Amniotic stem cell (primary cell): ENCODE data around the gene DPM3.
"Not testable (repeated sequence)": the region's sequence is repeated elsewhere in the genome, so short reads cannot be mapped to it uniquely, and the experiment has no call there.

Experiments used
- DNase-seq: peaks from one replicate; lab custom pipeline; 2025; lab: John Stamatoyannopoulos, UW

DPM3 gene

DNA sequence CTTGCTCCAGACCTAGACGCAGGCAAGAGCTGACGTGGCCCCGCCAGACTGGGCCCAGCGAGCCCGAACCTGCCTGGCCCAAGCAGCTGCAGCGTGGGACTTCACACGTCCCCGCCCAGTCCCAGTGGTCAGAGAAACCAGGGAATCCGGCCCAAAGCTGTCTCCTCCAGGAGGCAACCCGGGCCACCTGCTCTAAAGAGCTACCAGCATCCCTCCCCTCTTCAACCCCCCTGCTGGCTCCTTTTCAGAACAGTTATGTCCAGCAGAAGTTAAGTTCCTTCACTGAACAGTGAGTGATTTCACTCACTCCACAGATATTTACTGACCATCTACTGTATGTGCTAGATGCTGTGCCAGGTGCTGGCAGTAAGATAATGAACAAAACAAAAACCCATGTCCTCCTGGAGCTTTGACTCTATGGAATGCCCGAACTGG lies 14.8 kb downstream of the DPM3 start:
- DNase-seq: no peak

DNA sequence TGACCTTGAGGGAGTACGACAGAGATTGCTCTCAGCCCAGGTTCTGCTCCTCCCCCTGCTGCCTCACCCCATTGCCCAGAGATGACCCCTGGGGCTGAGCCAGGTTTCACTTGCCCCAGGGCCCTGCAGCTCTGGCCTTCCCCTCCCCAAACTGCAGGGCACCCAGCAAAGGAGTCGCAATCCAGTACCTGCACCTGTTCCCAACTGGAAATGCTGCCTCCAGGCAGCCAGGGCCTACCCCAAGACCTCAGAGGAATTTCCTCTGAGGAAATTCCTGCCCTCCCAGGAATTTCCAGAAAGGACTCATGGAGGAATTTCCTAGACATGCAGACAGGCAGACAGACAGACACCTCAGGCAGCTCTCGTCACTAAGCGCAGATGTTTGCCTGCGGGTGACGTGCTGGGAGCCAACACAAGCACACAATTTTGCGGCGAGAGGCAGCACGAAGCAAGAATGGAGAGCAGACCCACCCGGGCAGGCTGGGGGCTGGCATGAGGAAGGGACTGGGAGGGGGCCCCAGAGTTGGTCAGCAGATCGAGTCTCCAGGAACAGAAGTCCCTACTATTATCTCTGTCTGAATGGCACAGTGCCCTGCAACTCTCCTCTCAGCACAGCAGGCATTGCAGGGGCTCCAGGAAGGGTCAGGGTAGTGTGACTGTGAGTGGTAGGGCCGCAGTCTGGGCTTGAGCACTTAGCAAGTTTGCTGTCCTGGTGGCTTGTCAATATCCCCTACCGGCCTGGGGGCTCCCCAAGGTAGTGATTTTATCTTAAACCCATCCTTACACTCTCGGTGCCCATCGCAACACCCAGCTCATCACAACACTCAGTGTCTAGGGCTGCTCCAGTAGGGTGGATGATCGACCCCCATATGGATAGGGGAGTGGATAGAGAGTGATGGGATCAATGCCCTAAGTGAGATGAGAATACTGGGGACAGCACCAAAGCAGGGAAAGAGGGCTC lies 15.5 kb downstream of the DPM3 start:
- no peak for DNase-seq

DNA sequence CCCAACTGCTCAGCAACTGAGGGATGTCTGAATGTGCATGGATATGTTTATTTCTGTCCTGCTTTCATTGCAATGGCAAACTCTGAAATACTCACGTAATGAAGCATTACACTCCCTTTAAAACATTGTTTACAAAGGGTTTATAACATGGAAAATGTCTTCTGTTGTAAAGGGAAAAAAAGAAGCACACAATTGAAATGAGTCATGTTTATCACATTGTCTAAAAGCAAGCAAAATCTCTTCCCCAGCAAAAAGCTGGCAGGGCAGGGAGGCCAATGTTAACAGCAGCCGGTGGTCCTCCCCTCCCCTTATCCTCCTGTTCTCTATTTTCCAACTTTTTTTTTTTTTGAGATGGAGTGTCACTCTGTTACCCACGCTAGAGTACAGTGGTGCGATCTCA lies 16.5 kb downstream of the DPM3 start:
- DNase-seq: no peak

DNA sequence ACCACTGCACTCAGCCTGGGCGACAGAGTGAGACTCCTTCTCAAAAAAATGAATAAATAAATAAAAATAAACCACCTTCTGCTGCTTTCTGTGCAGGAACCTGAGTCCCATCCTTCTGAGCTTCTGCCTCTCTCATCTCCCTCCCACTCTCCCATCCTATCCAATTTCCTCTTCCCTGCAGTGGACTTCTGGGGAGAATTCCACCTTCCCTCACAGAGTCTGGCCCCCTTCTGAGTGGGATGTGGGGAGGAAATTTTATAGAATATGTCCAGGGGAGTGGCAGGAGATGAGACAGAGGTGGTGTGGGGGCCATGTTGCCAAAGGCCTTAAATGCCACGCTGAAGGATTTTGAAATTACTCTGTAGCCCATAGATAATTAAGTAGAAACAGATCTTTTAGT lies 18.0 kb downstream of the DPM3 start:
- no peak for DNase-seq

DNA sequence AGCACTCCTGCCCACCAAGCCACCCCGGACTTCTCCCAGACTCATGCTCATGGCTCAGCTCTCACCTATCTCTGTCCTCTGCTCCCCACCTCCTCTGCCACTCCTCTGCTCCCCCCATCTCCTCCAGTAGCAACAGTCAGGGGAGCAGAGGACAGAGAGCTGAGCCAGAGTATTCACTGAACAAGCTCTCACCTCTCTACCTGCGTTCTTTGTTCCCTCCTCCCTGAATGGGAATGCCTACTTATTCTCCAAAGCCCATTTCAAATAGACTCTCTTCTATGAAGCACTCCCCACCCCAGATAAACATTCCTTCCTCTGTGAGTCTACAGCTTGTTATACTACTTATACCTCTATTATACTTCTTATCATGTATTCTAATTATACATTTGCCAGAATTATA lies 19.1 kb downstream of the DPM3 start:
- DNase-seq: no peak

DNA sequence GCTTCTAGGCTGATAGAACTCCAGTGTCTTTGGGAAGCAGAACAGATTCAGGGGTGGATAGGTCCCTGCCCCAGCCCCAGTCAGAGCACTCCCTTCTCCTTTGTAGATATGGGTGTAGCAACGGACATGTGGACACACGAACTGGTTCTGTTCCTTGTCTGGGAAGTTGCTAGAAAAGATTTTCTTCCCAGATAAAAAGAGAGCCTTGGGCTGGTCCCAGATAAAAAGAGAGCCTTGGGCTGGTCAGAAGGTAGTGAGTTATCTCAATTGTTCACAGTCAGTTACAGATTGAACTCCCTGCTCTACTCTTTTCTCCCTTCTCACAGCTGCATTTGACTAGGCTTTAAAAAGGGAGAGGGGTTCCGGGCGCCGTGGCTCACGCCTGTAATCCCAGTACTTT lies 20.1 kb downstream of the DPM3 start:
- DNase-seq: no peak

DNA sequence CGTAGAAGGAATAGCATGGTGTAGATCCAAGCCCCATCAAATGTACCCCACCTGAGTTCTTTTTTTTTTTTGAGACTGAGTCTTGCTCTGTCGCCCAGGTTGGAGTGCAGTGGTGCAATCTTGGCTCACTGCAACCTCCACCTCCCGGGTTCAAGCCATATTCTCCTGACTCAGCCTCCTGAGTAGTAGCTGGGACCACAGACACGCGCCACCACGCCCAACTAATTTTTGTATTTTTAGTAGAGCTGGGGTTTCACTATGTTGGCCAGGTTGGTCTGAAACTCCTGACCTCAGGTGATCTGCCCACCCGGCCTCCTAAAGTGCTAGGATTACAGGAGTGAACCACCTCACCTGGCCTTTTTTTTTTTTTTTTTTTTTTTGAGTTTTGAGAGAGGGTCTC lies 22.2 kb downstream of the DPM3 start:
- DNase-seq: not testable (repeated sequence)

DNA sequence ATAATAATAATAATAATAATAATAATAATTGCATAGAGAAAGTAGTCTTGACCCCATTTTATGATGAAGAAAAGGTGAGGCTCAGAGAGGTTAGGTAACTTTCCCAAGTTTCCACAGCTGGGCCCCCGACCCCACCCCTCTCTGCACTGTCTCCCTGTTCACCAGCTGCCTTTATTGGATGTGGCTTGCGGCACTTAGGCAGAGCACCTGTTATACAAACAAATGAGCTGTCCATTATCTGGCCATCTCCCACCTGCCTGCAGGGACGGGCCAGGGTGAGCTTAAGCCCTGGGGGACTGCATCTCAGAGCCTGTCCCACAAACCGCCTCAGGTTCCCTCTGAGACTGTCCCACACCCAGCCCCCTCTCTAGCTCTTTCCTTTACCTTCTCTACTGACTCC lies 22.7 kb downstream of the DPM3 start:
- DNase-seq: no peak

DNA sequence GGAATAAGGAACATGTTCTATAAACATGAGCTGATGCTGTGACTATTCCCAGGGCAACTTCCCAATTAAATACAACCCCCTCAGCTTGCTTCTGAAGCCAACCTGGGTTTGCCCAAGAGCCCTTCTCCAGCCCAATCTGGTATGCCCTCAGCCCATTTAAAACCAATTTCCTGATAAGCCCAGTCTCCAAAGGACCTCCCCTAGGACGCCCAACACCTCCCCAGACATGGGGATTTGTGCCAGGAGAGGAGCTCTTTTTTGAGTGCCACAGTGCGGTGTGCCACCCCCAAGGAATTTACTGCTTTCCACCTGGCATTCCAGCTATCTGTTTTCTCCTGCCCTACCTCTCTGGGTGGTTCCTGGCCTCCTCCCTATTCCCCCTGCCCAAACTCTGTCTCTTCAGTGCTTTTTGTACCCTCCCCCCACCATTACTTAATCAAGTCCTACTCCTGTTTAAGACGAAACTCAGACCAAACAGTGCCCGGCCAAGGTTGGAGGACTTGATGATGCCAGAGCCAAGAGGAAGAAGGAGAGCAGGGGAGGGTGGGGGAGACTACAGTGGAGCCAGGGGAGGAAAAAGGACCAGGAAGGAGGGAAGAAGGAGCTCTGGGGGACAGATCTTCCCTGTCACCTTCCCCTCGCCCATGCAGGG lies 24.1 kb downstream of the DPM3 start:
- no peak for DNase-seq

DNA sequence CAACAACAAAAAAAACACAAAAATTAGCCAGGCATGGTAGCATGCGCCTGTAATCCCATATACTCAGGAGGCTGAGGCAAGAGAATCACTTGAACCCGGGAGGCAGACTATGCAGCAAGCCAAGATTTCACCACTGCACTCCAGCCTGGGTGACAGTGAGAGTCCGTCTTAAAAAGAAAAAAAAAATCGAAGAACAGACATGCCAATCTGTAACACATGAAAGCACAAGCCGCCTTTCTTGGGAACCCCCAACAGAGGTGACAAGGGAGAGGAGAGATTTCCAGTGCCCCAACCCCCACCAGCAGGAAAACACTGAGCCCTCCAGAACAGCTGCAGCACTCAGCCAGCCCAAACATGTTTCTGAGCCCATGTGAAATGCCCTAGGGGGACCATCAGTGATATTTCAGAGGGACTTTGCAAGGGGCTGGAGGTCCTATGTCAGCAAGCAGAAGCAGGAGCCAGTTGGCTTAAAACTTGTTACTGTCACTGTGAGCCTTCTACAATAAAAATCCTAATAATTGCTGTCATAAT lies 26.8 kb downstream of the DPM3 start:
- no peak for DNase-seq

DNA sequence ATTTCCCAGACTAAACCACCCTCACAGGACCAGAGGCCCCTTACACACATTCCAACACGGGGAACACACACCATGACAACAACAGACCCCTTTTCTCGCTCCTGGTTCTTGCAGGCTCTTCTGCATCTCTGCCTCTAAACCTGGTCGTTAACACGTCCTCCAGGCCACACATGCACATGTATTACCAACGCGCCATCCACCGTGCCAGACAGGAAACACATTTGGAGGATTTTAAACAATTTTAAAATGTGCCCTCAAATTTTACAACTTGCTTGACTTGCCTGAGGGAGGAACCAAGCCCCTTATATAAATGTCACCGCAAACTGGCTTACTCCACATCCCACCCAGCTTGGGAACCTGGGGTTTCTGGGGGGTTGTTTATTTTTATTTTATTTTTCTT lies 29.5 kb downstream of the DPM3 start:
- no peak for DNase-seq

DNA sequence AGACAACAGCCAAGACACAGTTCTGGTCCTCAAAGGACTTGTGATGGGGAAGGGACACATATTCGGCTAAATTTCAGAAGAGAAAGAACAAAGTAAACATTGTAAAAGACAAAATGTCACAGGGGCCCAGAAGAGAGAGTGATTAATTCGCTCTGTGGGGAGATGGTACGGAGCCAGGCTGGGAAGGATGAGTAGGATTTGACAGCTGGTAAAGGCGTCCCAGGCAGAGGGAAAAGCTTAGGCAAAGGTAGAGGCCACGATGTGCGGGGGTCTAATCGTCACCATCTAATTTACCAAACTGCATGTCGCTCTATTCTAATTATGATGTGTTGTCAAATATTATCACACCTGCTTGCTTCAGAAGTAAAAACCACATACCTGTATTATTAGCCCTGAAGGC lies 29.9 kb downstream of the DPM3 start:
- no peak for DNase-seq

DNA sequence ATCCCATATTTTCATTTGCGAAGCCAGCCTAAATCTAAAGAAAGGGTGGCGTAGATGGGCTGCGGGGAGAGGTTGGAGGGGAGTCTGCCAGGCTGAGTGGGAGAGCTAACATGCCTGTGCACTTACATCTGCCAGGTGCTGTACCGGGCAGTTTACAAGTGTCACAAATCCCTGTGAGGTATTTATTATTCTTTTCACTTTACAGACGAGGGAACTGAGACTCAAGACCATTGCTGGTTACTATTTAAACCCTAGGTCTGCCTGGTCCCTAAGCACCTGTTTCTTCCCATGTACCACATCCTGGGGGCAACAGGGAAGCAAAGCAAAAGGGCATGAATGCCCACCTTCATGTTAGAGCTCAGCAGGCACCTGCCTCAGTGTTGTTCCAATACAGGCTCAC lies 32.0 kb downstream of the DPM3 start:
- DNase-seq: no peak

DNA sequence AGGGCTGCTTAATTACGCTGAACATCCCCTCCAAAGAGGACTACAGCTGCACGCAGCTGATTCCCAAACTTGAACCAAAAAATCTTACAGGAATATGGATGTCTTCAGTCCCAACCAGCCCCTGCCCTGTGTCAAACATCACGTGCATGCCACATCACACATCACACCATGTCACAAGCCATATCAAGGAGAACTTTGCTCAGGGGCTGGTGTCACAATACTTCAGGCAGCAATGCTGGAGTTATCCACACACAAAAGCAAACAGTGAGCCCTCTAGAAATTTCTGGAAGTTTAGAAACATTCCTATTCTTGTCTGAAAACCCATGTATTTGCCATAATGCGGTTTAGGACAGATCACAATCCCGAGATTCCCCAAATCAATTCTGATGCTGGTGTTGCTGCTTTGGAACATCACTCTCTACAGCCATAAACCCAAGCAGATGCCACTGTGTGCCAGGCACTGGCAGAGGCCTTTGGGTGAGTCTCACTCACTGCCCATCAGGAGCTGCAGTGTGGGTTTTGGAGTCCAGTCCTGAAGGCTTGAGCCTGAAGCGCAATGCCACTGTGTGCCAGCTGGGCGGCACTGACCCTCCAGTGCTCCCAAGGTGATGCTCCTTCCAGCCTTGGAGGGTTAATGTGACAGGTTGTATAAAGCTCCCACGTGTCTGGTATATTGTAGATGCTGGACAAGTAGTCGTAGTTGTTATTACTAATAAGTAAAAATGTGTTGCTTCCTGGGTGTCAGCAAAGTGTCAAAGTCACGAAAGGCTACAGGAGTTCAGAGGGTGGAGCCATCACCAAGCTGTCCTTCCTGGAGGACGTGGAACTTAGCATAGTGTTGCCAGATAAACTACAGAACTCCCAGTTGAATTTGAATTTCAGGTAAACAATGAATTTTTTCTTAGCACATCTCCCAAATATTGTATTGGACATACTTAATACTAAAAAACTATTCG lies 32.7 kb downstream of the DPM3 start:
- no peak for DNase-seq

DNA sequence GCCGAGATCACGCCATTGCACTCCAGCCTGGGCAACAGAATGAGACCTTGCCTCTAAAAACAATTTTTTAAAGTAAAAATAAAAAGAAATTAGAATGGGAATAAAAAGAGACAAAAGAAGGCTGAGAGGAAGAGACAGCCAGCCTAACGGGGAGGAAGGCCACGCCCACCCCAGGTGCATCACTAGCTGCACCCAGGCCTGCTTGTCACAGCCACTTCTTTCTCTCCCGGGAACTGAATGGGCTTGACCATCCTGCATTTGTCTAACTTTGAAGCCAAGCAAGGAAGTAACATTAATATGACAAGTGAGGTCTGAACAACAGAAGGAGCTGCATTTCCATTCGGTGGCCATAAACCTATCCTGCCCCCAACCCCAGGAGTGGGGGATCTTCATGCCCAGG lies 33.5 kb downstream of the DPM3 start:
- no peak for DNase-seq

DNA sequence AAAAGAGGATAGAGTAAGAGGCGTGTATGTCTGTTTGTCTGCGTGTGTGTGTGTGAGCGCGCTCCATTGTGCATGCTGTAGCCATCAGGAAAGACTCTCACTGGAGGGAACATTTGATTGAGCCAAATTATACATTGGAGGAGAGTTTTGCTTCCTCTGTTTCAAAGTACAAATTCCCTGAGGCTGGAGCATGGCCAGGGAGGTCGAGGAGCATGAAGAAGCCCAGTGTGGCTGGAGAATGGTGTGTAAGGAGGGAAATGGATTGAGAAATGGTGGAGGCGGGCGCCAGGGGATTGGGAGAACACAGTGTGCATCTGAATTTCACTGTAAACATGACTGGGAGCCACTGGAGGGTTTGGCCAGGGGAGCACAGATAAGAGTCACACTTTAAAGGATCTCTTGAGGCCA lies 34.7 kb downstream of the DPM3 start:
- no peak for DNase-seq

DNA sequence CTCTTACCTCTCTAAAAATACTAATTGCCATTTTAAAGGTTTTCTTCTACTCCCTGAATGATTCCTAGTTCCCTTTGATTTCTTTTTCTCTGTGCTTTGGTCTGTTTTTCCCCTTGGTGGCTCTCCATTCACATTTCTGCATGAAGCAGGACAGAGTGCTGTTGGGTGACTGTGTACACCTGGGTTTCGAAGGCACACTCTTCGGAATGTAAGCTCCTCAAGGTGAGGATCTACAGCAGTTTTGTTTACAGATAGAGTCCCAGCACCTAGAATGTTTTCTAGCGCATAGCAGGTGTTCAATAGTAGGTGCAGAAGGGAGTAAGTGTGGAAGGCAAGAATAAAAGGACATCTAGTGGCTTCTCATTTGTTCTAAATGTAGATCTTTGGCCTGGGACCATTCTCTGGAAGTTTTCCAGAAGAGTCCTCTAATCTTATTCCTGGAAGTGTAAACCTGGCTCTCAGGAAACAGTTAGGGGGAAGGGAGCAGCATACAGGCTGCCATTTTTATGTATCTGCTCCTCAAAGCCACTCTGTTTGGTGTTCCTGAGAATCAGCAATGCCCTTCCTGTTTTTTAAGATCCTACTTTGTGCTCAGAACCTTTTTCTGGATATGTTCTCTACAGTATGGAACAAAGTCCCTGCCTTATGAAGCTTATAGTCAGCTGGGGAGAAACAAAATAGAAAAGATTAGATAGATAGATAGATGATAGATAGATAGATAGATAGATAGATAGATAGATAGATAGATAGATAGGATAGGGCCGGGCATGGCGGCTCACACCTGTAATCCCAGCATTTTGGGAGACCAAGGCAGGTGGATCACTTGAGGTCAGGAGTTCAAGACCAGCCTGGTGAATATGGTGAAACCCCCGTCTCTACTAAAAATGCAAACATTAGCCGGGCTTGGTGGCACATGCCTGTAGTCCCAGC lies 35.5 kb downstream of the DPM3 start:
- DNase-seq: no peak

DNA sequence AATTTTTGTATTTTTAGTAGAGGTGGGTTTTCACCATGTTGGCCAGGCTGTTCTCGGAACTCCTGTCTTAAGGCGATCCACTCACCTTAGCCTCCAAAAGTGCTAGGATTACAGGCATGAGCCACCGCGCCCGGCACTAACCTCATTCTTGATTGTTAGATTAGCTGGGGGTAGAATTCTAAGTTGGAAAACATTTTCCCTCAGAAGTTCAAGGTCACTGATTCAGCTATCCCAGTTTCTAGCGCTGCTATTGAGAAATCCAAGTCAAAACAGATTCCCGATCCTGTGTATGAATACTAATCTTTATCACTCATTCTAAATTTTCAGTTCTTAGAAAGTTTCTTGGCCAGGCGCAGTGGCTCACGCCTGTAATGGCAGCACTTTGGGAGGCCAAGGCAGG lies 37.0 kb downstream of the DPM3 start:
- DNase-seq: no peak

DNA sequence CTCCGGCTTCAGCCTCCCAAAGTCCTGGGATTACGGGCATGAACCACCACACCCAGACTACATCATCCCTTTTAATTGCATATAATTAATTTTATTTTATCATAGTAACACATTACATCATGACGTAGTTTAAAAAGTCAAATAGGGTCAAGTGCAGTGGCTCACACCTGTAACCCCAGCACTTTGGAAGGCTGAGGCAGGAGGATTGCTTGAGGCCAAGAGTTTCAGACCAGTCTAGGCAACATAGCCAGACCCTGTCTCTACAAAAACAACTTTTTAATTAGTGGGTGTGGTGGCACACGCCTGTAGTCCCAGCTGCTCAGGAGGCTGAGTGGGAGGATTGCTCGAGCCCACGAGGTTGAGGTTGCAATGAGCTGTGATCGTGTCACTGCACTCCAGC lies 41.0 kb downstream of the DPM3 start:
- no peak for DNase-seq

DNA sequence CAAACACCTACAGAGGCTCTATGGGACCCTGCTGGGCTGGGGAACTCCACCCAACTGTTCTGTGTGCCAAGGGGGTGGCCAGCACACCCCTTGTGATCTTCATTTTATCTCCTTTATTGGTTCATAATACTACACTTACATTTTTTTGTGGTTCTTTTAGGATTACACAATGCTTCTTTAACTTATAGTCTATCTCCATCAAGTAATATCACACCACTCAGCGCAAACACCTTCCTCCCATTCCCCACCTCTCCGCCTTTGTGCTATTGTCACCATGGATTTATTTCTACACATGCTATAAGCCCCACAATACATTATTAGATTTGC lies 45.7 kb downstream of the DPM3 start:
- DNase-seq: no peak
